Breast epithelium (tissue), 3 donors: ENCODE results near the gene PTPRG.

Source experiments
- POLR2A ChIP-seq: fragments of 450-650 bp; IDR thresholded peaks from one replicate; pipeline ENCODE4 v1.6.1; 2016; ENCODE audit warnings: antibody characterized with exemption, mild to moderate bottlenecking, moderate library complexity
- POLR2AphosphoS5 ChIP-seq, 3 donors: sonication (generic); formaldehyde crosslinking; IDR thresholded peaks; one replicate each; pipeline ENCODE4 v1.6.1; 2017; ENCODE audit warnings: antibody characterized with exemption in 3 of 3
- TF ChIP-seq, protein P1 (sequence below), 3 donors: fragments of 450-650 bp; IDR thresholded peaks; one replicate each; pipeline ENCODE4 v1.5.1; 2016 to 2017; ENCODE audit warnings: antibody characterized with exemption in 3 of 3, mild to moderate bottlenecking in 3 of 3, moderate library complexity in 3 of 3

DNA sequence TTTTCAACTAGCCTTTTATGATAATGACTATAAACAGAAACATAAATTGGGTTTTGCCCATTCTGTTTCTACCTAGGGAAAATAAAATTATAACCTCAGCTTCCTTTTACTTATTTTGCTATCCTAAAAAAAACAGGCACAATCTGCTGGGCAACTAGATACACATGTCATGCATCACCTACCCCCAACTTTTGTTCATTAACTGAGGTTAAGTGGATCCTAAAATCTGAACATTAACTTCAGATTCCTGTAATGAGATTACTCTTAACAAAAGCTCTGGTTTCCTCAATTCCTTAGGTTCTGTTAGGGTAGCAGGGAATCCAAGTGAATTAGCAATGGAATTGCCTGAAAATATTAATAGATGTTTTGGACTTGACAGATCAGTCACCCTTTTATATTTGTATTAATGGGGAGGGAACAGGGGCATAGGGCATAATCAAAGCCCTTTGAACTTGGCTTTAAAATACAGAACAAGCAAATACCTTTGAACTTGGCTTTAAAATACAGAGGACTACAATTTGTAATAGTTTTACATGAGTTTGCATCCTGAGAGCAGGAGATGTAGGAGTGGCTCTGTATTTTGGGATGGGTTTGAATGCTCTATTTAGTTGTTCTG, 705.4 kb downstream of the PTPRG start:
- TF ChIP-seq, protein P1, sequence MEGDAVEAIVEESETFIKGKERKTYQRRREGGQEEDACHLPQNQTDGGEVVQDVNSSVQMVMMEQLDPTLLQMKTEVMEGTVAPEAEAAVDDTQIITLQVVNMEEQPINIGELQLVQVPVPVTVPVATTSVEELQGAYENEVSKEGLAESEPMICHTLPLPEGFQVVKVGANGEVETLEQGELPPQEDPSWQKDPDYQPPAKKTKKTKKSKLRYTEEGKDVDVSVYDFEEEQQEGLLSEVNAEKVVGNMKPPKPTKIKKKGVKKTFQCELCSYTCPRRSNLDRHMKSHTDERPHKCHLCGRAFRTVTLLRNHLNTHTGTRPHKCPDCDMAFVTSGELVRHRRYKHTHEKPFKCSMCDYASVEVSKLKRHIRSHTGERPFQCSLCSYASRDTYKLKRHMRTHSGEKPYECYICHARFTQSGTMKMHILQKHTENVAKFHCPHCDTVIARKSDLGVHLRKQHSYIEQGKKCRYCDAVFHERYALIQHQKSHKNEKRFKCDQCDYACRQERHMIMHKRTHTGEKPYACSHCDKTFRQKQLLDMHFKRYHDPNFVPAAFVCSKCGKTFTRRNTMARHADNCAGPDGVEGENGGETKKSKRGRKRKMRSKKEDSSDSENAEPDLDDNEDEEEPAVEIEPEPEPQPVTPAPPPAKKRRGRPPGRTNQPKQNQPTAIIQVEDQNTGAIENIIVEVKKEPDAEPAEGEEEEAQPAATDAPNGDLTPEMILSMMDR (IDR thresholded peaks at IDR 0.05): no peak
- TF ChIP-seq POLR2A (no peak), POLR2AphosphoS5 (IDR thresholded peaks at IDR 0.05) (no peak)
